ENCODE results near the gene SULF2.

The SULF2 gene

GRCh38 chr20:47642624-47643023 lies 142.7 kb downstream of the SULF2 start:
- DNase-seq, result no peak

GRCh38 chr20:47642118-47642517 lies 143.2 kb downstream of the SULF2 start:
- DNase-seq, result no peak

GRCh38 chr20:47638851-47639250 lies 146.4 kb downstream of the SULF2 start:
- no peak for DNase-seq

GRCh38 chr20:47635256-47635655 lies 150.0 kb downstream of the SULF2 start:
- no peak for DNase-seq

GRCh38 chr20:47631078-47631477 lies 154.2 kb downstream of the SULF2 start:
- no peak for DNase-seq

GRCh38 chr20:47629907-47630306 lies 155.4 kb downstream of the SULF2 start:
- DNase-seq, result no peak

GRCh38 chr20:47627540-47627939 lies 157.7 kb downstream of the SULF2 start:
- no peak for DNase-seq

GRCh38 chr20:47623206-47623605 lies 162.1 kb downstream of the SULF2 start:
- no peak for DNase-seq

- DNase-seq, result no peak
Measured at GRCh38 chr20:47622118-47622665, 163.1 kb downstream of the SULF2 start.

GRCh38 chr20:47620808-47621805 lies 164.2 kb downstream of the SULF2 start:
- DNase-seq, result peak; percentile 63

GRCh38 chr20:47618479-47618878 lies 166.8 kb downstream of the SULF2 start:
- DNase-seq, result no peak

- no peak for DNase-seq
Measured at GRCh38 chr20:47614703-47615309, 170.5 kb downstream of the SULF2 start.

- DNase-seq, result no peak
Measured at GRCh38 chr20:47612670-47613069, 172.6 kb downstream of the SULF2 start.

GRCh38 chr20:47611785-47612184 lies 173.5 kb downstream of the SULF2 start:
- no peak for DNase-seq

- DNase-seq, result no peak
Measured at GRCh38 chr20:47610945-47611250, 174.4 kb downstream of the SULF2 start.

GRCh38 chr20:47610247-47610944 lies 174.9 kb downstream of the SULF2 start:
- peak; percentile 76 for DNase-seq

GRCh38 chr20:47609001-47609400 lies 176.3 kb downstream of the SULF2 start:
- DNase-seq, result no peak
